22Rv1 (cell line): ENCODE measurements around the gene DSCAM.

Experiments used
- H3K27ac ChIP-seq: fragments of 450-650 bp; 2 replicates; pipeline ENCODE4 v1.5.1; 2017
- CTCF ChIP-seq: fragments of 450-650 bp; IDR thresholded peaks from 2 replicates; pipeline ENCODE4 v1.5.1; 2017; ENCODE audit warnings: mild to moderate bottlenecking
- ZFX ChIP-seq: fragments of 450-650 bp; IDR thresholded peaks from 2 replicates; pipeline ENCODE4 v1.6.1; 2017; ENCODE audit warnings: antibody characterized with exemption, borderline replicate concordance

Gene DSCAM

GRCh38 chr21:40707656-40708244 lies 139.2 kb downstream of the DSCAM start:
- no peak overlapping the region for H3K27ac ChIP-seq
- TF ChIP-seq ZFX (no peak), CTCF (no peak)

GRCh38 chr21:40706806-40707655 lies 139.9 kb downstream of the DSCAM start:
- TF ChIP-seq CTCF = no peak
- no peak for TF ChIP-seq ZFX
- H3K27ac ChIP-seq = no peak overlapping the region

DNA sequence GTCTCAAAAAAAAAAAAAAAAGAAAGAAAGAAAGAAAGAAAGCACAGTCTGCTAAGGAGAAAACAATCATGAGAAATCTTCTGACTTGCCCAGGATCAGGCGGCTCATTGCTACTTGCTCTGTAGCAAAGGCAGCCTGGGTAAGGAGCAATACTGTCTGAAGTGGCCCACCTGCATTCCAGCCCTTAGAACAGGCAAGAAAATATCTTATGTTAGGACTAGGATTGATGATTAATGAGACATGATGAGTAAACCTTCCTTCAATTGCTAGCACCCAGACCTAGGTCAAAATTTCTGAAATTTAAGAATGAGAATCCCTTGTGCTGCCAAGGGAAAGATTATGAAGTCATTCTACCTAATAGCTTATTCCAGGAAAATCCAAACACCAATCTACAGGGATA lies 140.8 kb downstream of the DSCAM start:
- no peak overlapping the region for H3K27ac ChIP-seq
- no peak for TF ChIP-seq ZFX
- TF ChIP-seq CTCF = no peak

- TF ChIP-seq CTCF (no peak), ZFX (no peak)
- no peak overlapping the region for H3K27ac ChIP-seq
Measured at GRCh38 chr21:40704141-40704540, 142.8 kb downstream of the DSCAM start.

DNA sequence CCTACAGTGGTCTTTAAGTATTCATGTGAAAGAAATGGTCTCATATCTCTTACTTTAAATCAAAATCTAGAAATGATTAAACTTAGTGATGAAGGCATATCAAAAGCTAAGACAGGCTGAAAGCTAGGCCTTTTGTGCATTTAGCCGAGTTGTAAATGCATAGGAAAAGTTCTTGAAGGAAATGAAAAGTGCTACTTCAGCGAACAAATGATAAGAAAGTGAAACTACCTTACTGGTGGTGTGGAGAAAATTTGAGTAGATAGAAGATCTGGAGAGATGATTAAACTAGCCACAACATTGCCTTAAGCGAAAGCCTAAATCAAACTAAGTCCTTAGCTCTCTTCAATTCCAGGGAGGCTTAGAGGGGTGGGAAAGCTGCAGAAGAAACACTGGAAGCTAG lies 147.6 kb downstream of the DSCAM start:
- TF ChIP-seq ZFX (no peak), CTCF (no peak)
- no peak overlapping the region for H3K27ac ChIP-seq

DNA sequence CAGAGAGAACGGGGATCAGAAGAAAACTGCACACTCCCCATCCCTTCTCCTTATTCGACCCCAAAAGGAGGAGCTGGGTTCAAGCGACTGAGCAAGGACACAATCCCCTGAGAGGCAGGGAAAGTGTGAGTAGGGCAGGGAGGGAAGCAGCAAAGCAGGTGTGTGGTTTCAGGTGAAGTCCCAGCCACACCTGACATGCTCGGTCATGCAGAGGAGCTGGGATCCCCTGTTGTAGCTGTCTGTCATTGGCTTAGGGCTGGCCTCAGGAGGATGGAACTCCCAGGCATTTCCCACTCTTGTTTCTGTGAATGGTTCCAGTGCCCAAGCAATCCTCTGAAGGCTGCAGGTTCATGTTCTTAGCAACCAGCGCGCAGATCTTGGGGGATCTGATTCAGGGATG lies 150.7 kb downstream of the DSCAM start:
- TF ChIP-seq ZFX (no peak), CTCF (no peak)
- H3K27ac ChIP-seq = no peak overlapping the region

- TF ChIP-seq ZFX (no peak), CTCF (no peak)
- no peak overlapping the region for H3K27ac ChIP-seq
Measured at GRCh38 chr21:40689840-40690360, 157.1 kb downstream of the DSCAM start.
